ENCODE results near the gene TMEM95.

The TMEM95 gene

DNA sequence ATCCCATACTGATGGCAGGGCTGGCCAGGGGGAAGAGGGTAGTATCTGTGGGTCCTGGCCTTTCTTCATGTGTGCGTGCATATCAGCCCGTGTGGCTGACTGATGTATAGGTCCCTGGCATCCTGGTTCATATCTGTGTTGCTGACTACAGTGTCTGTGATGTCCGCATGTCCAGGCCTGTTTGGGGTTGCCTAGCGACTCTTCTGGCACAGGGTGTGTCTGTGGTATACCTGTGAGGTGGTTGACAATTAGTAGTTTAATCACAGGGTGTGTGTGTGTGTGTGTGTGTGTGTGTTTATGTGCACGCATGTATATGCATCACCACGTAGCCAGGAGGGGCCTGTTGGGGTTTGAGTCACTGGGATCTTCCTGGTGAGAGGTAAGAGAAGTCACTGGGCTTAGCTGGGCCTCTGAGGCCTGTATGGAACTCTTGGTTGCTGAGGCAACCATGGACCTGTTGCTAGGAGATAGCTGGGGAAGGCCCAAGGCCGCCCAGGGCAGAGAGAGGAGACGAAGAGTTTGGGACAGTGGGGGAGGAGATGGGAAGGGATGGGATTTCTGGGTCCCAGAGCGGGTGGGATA lies 603 bp upstream of the TMEM95 start (continued):
- TF ChIP-seq KLF10 (tag by site-specific recombination; IDR thresholded peaks at IDR 0.05) (no peak), ZNF658 (tag by site-specific recombination; IDR thresholded peaks at IDR 0.05) (no peak), ZBTB20 (tag by site-specific recombination; IDR thresholded peaks at IDR 0.05) (peak; percentile 67), ZNF433 (tag by site-specific recombination; IDR thresholded peaks at IDR 0.05; ENCODE audit: low read depth) (no peak), SCRT2 (tag by site-specific recombination; IDR thresholded peaks at IDR 0.05) (peak; percentile 98), KLF8 (tag by site-specific recombination; IDR thresholded peaks at IDR 0.05) (no peak), MYNN (tag by site-specific recombination; IDR thresholded peaks at IDR 0.05; ENCODE audit: borderline replicate concordance) (peak; percentile 99), ZFP69B (tag by site-specific recombination; IDR thresholded peaks at IDR 0.05) (no peak), ZNF621 (tag by site-specific recombination; IDR thresholded peaks at IDR 0.05) (0 out of 2 replicates have a peak, but pooled peaks have one; percentile 38), ZNF175 (tag by site-specific recombination; IDR thresholded peaks at IDR 0.05) (no peak), ZNF184 (tag by site-specific recombination; IDR thresholded peaks at IDR 0.05) (no peak), ZSCAN23 (tag by site-specific recombination; IDR thresholded peaks at IDR 0.05) (no peak), ZNF394 (tag by site-specific recombination; IDR thresholded peaks at IDR 0.05; ENCODE audit: borderline replicate concordance) (no peak), ZNF600 (tag by site-specific recombination; IDR thresholded peaks at IDR 0.05) (peak; percentile 49; the same call in 1 of the 2 replicates), ZNF214 (tag by site-specific recombination; IDR thresholded peaks at IDR 0.05; ENCODE audit: borderline replicate concordance) (no peak), ZNF404 (tag by site-specific recombination; IDR thresholded peaks at IDR 0.05) (no peak)
- TF ChIP-seq, protein P1, sequence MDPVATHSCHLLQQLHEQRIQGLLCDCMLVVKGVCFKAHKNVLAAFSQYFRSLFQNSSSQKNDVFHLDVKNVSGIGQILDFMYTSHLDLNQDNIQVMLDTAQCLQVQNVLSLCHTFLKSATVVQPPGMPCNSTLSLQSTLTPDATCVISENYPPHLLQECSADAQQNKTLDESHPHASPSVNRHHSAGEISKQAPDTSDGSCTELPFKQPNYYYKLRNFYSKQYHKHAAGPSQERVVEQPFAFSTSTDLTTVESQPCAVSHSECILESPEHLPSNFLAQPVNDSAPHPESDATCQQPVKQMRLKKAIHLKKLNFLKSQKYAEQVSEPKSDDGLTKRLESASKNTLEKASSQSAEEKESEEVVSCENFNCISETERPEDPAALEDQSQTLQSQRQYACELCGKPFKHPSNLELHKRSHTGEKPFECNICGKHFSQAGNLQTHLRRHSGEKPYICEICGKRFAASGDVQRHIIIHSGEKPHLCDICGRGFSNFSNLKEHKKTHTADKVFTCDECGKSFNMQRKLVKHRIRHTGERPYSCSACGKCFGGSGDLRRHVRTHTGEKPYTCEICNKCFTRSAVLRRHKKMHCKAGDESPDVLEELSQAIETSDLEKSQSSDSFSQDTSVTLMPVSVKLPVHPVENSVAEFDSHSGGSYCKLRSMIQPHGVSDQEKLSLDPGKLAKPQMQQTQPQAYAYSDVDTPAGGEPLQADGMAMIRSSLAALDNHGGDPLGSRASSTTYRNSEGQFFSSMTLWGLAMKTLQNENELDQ (tag by site-specific recombination; IDR thresholded peaks at IDR 0.05; ENCODE audit: low read depth), result no peak
- TF ChIP-seq, protein P2, sequence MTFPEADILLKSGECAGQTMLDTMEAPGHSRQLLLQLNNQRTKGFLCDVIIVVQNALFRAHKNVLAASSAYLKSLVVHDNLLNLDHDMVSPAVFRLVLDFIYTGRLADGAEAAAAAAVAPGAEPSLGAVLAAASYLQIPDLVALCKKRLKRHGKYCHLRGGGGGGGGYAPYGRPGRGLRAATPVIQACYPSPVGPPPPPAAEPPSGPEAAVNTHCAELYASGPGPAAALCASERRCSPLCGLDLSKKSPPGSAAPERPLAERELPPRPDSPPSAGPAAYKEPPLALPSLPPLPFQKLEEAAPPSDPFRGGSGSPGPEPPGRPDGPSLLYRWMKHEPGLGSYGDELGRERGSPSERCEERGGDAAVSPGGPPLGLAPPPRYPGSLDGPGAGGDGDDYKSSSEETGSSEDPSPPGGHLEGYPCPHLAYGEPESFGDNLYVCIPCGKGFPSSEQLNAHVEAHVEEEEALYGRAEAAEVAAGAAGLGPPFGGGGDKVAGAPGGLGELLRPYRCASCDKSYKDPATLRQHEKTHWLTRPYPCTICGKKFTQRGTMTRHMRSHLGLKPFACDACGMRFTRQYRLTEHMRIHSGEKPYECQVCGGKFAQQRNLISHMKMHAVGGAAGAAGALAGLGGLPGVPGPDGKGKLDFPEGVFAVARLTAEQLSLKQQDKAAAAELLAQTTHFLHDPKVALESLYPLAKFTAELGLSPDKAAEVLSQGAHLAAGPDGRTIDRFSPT (tag by site-specific recombination; IDR thresholded peaks at IDR 0.05), result no peak
- TF ChIP-seq, protein P3, sequence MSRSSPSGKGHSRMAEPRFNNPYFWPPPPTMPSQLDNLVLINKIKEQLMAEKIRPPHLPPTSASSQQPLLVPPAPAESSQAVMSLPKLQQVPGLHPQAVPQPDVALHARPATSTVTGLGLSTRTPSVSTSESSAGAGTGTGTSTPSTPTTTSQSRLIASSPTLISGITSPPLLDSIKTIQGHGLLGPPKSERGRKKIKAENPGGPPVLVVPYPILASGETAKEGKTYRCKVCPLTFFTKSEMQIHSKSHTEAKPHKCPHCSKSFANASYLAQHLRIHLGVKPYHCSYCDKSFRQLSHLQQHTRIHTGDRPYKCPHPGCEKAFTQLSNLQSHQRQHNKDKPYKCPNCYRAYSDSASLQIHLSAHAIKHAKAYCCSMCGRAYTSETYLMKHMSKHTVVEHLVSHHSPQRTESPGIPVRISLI (tag by site-specific recombination; IDR thresholded peaks at IDR 0.05), result no peak
- TF ChIP-seq, protein P4, sequence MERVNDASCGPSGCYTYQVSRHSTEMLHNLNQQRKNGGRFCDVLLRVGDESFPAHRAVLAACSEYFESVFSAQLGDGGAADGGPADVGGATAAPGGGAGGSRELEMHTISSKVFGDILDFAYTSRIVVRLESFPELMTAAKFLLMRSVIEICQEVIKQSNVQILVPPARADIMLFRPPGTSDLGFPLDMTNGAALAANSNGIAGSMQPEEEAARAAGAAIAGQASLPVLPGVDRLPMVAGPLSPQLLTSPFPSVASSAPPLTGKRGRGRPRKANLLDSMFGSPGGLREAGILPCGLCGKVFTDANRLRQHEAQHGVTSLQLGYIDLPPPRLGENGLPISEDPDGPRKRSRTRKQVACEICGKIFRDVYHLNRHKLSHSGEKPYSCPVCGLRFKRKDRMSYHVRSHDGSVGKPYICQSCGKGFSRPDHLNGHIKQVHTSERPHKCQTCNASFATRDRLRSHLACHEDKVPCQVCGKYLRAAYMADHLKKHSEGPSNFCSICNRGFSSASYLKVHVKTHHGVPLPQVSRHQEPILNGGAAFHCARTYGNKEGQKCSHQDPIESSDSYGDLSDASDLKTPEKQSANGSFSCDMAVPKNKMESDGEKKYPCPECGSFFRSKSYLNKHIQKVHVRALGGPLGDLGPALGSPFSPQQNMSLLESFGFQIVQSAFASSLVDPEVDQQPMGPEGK (tag by site-specific recombination; IDR thresholded peaks at IDR 0.05), result no peak; the same call in 1 of the 2 replicates
- TF ChIP-seq, protein P5, sequence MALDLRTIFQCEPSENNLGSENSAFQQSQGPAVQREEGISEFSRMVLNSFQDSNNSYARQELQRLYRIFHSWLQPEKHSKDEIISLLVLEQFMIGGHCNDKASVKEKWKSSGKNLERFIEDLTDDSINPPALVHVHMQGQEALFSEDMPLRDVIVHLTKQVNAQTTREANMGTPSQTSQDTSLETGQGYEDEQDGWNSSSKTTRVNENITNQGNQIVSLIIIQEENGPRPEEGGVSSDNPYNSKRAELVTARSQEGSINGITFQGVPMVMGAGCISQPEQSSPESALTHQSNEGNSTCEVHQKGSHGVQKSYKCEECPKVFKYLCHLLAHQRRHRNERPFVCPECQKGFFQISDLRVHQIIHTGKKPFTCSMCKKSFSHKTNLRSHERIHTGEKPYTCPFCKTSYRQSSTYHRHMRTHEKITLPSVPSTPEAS (tag by site-specific recombination; IDR thresholded peaks at IDR 0.05), result peak; percentile 72
- TF ChIP-seq, protein P6, sequence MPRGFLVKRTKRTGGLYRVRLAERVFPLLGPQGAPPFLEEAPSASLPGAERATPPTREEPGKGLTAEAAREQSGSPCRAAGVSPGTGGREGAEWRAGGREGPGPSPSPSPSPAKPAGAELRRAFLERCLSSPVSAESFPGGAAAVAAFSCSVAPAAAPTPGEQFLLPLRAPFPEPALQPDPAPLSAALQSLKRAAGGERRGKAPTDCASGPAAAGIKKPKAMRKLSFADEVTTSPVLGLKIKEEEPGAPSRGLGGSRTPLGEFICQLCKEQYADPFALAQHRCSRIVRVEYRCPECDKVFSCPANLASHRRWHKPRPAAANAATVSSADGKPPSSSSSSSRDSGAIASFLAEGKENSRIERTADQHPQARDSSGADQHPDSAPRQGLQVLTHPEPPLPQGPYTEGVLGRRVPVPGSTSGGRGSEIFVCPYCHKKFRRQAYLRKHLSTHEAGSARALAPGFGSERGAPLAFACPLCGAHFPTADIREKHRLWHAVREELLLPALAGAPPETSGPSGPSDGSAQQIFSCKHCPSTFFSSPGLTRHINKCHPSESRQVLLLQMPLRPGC (tag by site-specific recombination; IDR thresholded peaks at IDR 0.05), result no peak
- TF ChIP-seq, protein P7, sequence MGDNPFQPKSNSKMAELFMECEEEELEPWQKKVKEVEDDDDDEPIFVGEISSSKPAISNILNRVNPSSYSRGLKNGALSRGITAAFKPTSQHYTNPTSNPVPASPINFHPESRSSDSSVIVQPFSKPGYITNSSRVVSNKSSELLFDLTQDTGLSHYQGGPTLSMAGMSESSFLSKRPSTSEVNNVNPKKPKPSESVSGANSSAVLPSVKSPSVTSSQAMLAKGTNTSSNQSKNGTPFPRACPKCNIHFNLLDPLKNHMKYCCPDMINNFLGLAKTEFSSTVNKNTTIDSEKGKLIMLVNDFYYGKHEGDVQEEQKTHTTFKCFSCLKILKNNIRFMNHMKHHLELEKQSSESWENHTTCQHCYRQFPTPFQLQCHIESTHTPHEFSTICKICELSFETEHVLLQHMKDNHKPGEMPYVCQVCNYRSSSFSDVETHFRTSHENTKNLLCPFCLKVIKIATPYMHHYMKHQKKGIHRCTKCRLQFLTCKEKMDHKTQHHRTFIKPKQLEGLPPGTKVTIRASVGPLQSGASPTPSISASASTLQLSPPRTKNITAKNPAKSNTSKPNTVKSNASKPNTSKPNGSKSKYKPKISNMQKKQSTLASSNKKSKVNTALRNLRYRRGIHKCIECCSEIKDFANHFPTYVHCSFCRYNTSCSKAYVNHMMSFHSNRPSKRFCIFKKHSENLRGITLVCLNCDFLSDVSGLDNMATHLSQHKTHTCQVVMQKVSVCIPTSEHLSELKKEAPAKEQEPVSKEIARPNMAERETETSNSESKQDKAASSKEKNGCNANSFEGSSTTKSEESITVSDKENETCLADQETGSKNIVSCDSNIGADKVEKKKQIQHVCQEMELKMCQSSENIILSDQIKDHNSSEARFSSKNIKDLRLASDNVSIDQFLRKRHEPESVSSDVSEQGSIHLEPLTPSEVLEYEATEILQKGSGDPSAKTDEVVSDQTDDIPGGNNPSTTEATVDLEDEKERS (tag by site-specific recombination; IDR thresholded peaks at IDR 0.05), result no peak
- TF ChIP-seq, protein P8, sequence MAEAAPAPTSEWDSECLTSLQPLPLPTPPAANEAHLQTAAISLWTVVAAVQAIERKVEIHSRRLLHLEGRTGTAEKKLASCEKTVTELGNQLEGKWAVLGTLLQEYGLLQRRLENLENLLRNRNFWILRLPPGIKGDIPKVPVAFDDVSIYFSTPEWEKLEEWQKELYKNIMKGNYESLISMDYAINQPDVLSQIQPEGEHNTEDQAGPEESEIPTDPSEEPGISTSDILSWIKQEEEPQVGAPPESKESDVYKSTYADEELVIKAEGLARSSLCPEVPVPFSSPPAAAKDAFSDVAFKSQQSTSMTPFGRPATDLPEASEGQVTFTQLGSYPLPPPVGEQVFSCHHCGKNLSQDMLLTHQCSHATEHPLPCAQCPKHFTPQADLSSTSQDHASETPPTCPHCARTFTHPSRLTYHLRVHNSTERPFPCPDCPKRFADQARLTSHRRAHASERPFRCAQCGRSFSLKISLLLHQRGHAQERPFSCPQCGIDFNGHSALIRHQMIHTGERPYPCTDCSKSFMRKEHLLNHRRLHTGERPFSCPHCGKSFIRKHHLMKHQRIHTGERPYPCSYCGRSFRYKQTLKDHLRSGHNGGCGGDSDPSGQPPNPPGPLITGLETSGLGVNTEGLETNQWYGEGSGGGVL (tag by site-specific recombination; IDR thresholded peaks at IDR 0.05), result no peak
